Middle frontal gyrus (tissue), 1 donor: ENCODE measurements around the gene IFT122.
A peak's percentile ranks its signal among the peaks of the same experiment; 100 is the strongest.
"Not testable (repeated sequence)": the region's sequence is repeated elsewhere in the genome, so short reads cannot be mapped to it uniquely, and the experiment has no call there.

Experiments used
- DNase-seq: peaks from one replicate; pipeline ENCODE4 v3.0.0-alpha.2; 2015; ENCODE audit warnings: low spot score; ENCODE audit errors: extremely low spot score

IFT122 gene, protein sequence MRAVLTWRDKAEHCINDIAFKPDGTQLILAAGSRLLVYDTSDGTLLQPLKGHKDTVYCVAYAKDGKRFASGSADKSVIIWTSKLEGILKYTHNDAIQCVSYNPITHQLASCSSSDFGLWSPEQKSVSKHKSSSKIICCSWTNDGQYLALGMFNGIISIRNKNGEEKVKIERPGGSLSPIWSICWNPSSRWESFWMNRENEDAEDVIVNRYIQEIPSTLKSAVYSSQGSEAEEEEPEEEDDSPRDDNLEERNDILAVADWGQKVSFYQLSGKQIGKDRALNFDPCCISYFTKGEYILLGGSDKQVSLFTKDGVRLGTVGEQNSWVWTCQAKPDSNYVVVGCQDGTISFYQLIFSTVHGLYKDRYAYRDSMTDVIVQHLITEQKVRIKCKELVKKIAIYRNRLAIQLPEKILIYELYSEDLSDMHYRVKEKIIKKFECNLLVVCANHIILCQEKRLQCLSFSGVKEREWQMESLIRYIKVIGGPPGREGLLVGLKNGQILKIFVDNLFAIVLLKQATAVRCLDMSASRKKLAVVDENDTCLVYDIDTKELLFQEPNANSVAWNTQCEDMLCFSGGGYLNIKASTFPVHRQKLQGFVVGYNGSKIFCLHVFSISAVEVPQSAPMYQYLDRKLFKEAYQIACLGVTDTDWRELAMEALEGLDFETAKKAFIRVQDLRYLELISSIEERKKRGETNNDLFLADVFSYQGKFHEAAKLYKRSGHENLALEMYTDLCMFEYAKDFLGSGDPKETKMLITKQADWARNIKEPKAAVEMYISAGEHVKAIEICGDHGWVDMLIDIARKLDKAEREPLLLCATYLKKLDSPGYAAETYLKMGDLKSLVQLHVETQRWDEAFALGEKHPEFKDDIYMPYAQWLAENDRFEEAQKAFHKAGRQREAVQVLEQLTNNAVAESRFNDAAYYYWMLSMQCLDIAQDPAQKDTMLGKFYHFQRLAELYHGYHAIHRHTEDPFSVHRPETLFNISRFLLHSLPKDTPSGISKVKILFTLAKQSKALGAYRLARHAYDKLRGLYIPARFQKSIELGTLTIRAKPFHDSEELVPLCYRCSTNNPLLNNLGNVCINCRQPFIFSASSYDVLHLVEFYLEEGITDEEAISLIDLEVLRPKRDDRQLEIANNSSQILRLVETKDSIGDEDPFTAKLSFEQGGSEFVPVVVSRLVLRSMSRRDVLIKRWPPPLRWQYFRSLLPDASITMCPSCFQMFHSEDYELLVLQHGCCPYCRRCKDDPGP

DNA sequence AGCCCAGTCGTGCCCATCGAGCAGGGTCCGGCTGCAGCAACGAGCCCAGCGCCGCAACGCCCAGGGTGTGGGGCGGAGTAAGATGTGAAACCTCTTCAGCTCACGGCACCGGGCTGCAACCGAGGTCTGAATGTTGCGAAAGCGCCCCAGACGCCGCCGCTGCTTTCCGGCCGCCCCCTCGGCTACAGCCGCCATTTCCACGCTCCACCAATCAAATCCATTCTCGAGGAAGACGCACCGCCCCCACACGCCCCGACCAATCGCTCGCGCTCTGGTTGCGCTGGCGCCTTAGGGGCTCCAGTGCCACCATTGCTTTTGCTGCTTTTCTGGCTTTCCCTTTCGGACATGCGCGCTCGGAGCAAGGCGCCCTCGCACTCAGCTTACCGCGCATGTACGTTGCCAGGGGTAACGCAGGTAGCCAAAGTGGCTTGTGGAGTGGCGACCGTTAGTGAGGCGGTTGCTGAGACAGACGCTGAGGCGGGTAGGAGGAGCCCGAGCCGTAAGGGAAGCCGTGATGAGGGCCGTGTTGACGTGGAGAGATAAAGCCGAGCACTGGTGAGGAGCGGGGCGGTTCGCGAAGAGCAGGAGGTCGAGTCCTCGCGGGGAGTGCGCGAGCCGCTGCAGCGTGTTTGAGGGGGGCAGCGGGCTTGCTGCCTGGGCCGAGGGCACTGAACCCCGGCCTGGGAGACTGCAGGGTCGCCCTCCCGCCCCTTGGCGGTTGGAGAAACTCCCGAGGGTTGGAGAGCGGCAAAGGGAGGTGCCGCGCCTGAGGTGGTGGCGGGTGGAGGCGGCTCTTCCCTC is at the start of gene IFT122, which contains the start of gene MBD4:
IFT122 (plus strand) TSS at position 408 of the 801 bp plus-strand sequence; CDS start at position 515, 107 bp downstream.
MBD4 (minus strand) TSS at position 132 of the 801 bp plus-strand sequence; CDS start at position 17, 115 bp downstream.
- peak; percentile 97 for DNase-seq

GRCh38 chr3:129391583-129391982 is 48.4 kb upstream of the IFT122 start:
- DNase-seq = not testable (repeated sequence)

DNA sequence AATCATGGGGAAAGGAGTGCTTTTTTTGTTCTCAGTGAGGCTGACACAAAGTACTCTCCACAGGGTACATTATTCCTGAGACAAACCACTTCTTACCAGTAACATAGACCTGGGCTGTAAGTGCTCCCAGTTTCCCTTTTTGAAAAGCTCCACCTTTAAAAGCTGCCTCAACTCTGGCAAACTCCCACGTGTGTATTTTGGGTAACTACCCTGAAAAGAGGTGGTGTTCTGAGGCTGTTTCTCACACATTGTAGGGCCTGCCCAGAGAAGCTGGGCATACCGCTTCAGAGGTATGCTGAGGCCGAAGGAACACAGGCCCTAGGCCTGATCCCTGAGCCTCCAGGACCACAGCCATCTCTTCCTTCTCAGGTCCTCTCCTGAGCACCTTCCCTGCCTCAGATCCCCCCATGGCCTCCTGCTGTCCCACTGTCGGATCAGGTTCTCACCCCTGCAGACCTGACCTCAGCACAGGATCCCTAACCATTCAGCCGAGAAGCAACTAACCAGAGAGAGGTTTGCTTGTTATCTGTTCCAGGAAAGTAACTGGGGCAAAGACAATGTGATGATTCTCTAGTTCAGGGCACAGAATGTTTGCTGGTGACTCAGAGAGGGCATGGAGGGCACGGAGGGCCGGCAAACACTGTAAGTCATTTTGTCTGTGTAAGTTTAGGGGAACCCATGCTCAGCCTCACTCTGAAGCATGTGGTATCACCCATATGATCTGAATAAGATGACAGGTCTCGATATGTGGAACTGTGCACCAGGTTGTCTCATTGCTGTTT is 47.7 kb upstream of the IFT122 start:
- DNase-seq = not testable (repeated sequence)

DNA sequence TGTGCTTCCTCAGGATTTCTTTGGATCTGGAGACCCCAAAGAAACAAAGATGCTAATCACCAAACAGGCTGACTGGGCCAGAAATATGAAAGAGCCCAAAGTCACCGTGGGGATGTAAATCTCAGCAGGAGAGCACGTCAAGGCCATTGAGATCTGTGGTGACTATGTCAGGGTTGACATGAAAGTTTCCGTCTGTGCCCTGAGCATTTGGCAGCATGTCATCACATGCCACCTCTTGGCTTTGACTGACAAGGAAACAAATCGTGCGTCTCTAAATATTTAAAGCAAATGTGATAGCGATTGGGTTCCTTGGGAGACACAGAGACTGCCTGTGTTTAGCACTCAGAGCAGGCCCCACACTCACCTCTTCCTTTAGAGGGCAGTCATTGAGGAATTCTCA is 46.8 kb upstream of the IFT122 start:
- DNase-seq = no peak

- DNase-seq = not testable (repeated sequence)
These were observed 46.1 kb upstream of the IFT122 start for GRCh38 chr3:129393760-129394564.

GRCh38 chr3:129398803-129399144 is 41.2 kb upstream of the IFT122 start:
- DNase-seq = no peak

- peak; percentile 89 for DNase-seq
These were observed 40.7 kb upstream of the IFT122 start for GRCh38 chr3:129399145-129399894.

- DNase-seq = no peak
These were observed 40.1 kb upstream of the IFT122 start for GRCh38 chr3:129399895-129400357.

- DNase-seq = no peak
These were observed 37.8 kb upstream of the IFT122 start for GRCh38 chr3:129402210-129402609.

- DNase-seq = no peak
These were observed 37.4 kb upstream of the IFT122 start for GRCh38 chr3:129402616-129403015.

DNA sequence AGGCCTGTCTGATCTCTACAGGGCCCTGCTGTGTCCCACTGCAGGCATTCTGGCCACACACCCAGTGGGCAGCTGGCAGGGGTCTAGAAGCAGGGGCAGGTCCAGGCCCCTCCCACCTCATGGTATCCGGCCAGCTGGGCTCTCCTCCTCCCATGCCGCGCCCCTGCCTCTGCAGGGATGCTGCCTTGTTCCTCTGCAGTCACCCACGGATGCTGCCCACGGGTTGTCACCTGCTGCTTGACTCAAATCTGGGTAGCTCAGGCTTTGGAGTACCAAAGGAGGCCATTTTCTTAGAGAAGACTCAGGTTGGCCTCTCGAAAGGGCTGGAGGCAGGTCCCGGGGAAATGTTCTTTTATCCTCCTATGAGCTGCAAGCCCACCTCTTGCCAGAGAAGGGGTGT is 36.6 kb upstream of the IFT122 start:
- no peak for DNase-seq

DNA sequence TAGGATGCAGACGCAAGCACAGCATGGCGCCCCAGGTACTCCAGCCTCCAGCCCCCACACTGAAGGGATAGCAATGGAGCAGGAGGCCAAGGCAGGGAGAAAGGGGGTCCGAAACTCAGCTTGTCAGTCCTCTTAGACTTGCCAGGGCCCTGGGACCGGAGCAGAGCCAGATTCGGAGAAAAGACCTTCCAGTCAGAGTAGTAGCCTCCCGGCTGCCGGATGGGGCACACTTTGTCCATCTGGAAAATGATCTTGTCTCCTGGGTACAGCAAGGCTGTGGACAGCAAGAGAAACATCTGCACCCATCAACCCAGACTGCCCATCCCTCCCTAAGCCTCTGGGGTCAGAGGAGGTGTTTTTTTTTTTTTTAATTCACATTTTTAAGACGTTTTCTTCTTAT is 35.9 kb upstream of the IFT122 start:
- DNase-seq = no peak

- DNase-seq = no peak
These were observed 35.4 kb upstream of the IFT122 start for GRCh38 chr3:129404610-129405009.

DNA sequence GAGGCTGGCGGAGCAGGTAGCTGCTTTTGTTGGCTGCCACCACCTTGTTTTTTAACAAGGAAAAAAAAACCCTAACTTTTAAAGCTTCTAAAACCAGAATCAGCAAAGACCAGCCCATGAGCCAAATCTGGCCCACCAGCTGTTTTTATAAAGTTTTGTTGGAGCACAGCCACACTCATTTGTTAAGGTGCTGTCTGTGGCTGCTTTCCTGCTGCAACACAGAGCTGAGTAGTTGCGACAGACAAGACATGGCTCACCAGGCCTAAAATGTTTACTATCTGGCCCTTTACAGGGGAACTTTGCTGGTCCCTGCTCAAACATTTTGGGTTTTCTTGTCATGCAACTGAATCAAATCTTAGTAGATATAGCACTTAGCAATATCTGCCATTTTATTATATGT is 30.5 kb upstream of the IFT122 start:
- DNase-seq = no peak

DNA sequence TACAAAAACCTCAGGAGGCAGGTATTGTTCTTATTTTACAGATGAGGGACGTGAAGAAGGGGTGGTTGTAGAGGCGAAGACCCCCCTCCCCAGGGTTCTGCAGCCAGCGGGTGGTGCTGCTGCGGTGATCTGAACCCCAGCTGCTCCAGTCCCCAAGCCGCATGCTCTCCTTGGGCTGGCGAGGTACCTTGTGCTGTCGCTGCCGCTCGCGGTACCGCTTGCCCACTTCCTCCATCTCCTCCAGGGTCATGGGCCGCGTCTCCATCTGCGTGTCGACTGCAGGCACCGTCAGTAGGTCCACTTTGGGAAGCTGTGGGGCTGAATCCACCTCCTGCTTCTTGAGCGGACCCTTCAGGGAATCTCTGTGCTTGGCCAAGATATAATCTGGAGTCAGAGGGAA is 29.1 kb upstream of the IFT122 start:
- DNase-seq = no peak

GRCh38 chr3:129412542-129413198 is 27.4 kb upstream of the IFT122 start:
- DNase-seq = no peak

- DNase-seq = not testable (repeated sequence)
These were observed 26.8 kb upstream of the IFT122 start for GRCh38 chr3:129413238-129413637.
